Gastroesophageal sphincter (tissue), 4 donors: Measurements from ENCODE around the gene CYP17A1. TPM values are rescaled to one million over a fixed set of nuclear protein-coding genes. Genes with fewer than 3 reads are reported as not detected.

Source experiments
- ATAC-seq: fragments of 150-250 bp; one replicate; pipeline ENCODE4 v1.9.1; 2016; ENCODE audit warnings: mild to moderate bottlenecking, moderate library complexity
- H3K27ac ChIP-seq, 4 donors: fragments of 200-600 bp; sonication (generic) in 3 of 4; 1 replicate in 3 of 4; 2 replicates in 1 of 4; pipeline ENCODE4 v1.5.1; 2016 to 2019
- H3K27me3 ChIP-seq: fragments of 200-600 bp; sonication (generic); one replicate; pipeline ENCODE4 v1.5.1; 2019
- H3K36me3 ChIP-seq, 2 donors: fragments of 200-600 bp; sonication (generic); one replicate each; pipeline ENCODE4 v1.5.1; 2019; ENCODE audit warnings: control low read depth in 1 of 2
- H3K4me1 ChIP-seq, 3 donors: fragments of 200-600 bp; sonication (generic); 1 replicate in 2 of 3; 2 replicates in 1 of 3; pipeline ENCODE4 v1.5.1; 2016 to 2019; ENCODE audit warnings: control low read depth in 2 of 3
- H3K4me3 ChIP-seq, 2 donors: fragments of 200-600 bp; sonication (generic); one replicate each; pipeline ENCODE4 v1.5.1; 2019; ENCODE audit warnings: mild to moderate bottlenecking in 1 of 2, moderate library complexity in 1 of 2
- H3K9me3 ChIP-seq, 3 donors: fragments of 200-600 bp; sonication (generic); one replicate each; pipeline ENCODE4 v1.5.1; 2017 to 2019; ENCODE audit warnings: control low read depth in 2 of 3
- CTCF ChIP-seq, 4 experiments: fragments of 200-600 bp in 2 of 4; fragments of 450-650 bp in 2 of 4; sonication (generic) in 1 of 4; IDR thresholded peaks; one replicate each; pipeline ENCODE4 v1.5.1; 2017 to 2019; ENCODE audit warnings: antibody characterized with exemption in 4 of 4, mild to moderate bottlenecking in 2 of 4, moderate library complexity in 2 of 4
- EP300 ChIP-seq: sonication (generic); formaldehyde crosslinking; IDR thresholded peaks from one replicate; pipeline ENCODE4 v1.6.1; 2017; ENCODE audit warnings: antibody characterized with exemption, mild to moderate bottlenecking
- POLR2A ChIP-seq, 2 donors: fragments of 450-650 bp; IDR thresholded peaks; one replicate each; pipeline ENCODE4 v1.6.1; 2017; ENCODE audit warnings: antibody characterized with exemption in 2 of 2, mild to moderate bottlenecking in 2 of 2, moderate library complexity in 1 of 2
- POLR2AphosphoS5 ChIP-seq: sonication (generic); formaldehyde crosslinking; IDR thresholded peaks from one replicate; pipeline ENCODE4 v1.6.1; 2017; ENCODE audit warnings: antibody characterized with exemption
- WGBS, 2 donors: methylation state at CpG; one replicate each; pipeline ENCODE4 v1.1.5; 2018; ENCODE audit warnings: low coverage in 1 of 2; 5-methylcytosine and 5-hydroxymethylcytosine counted together
- total RNA-seq, 4 donors: library from RNA; depleted of rRNA; stranded (reverse); fragments of >200 nt; gene quantifications; one replicate each; pipeline ENCODE4 v1.1.0, GENCODE V29; 2016

CYP17A1 gene
- total RNA-seq, 4 donors from 2014 or later: not detected

GRCh38 chr10:102804382-102805055 lies 32.7 kb downstream of the CYP17A1 start:
- ATAC-seq: no peak
- Histone ChIP-seq H3K36me3 (peaks cover 0 to 22% of the 10 kb centered on the region in 2 donors), H3K4me3 (no peak overlapping the region), H3K27me3 (no peaks in the 10 kb centered on the region), H3K4me1 (peaks cover 25 to 73% (median 43%) of the 10 kb centered on the region in 3 donors), H3K27ac (peak overlapping the region in 2 of 4 donors; percentile 84 to 86), H3K9me3 (no peaks in the 10 kb centered on the region)
- no peak for TF ChIP-seq POLR2AphosphoS5
- TF ChIP-seq CTCF (IDR thresholded peaks at IDR 0.05): no peak
- no peak for TF ChIP-seq EP300
- TF ChIP-seq POLR2A (IDR thresholded peaks at IDR 0.05): no peak
- 49 to 81% methylated on average over 2 of the region's 2 CpGs for WGBS, 2 donors

- Histone ChIP-seq H3K4me1 (peaks cover 25 to 76% (median 45%) of the 10 kb centered on the region in 3 donors), H3K27me3 (no peaks in the 10 kb centered on the region), H3K27ac (peak overlapping the region; percentile 64 to 86 (median 85)), H3K36me3 (peaks cover 0 to 35% of the 10 kb centered on the region in 2 donors), H3K4me3 (no peak overlapping the region), H3K9me3 (no peaks in the 10 kb centered on the region)
- no peak for TF ChIP-seq CTCF (IDR thresholded peaks at IDR 0.05)
- TF ChIP-seq POLR2AphosphoS5: peak; percentile 72
- TF ChIP-seq POLR2A (IDR thresholded peaks at IDR 0.05): no peak
- TF ChIP-seq EP300: peak; percentile 38
- 16 to 34% methylated on average over 3 to 4 of the region's 6 CpGs for WGBS, 2 donors
- ATAC-seq: peak; percentile 83
Observed at GRCh38 chr10:102802920-102803534, 34.2 kb downstream of the CYP17A1 start.

GRCh38 chr10:102801978-102802377 lies 35.2 kb downstream of the CYP17A1 start:
- H3K4me1 ChIP-seq: peaks cover 28 to 83% (median 51%) of the 10 kb centered on the region in 3 donors
- H3K27me3 ChIP-seq: no peaks in the 10 kb centered on the region
- WGBS, 2 donors: 43 to 81% methylated on average over 3 of the region's 3 CpGs
- no peaks in the 10 kb centered on the region for H3K9me3 ChIP-seq
- TF ChIP-seq POLR2A (IDR thresholded peaks at IDR 0.05) (no peak), EP300 (no peak), CTCF (IDR thresholded peaks at IDR 0.05) (no peak), POLR2AphosphoS5 (no peak)
- peaks cover 0 to 38% of the 10 kb centered on the region in 2 donors for H3K36me3 ChIP-seq
- H3K27ac ChIP-seq: peak overlapping the region; percentile 64 to 86 (median 85)
- ATAC-seq: no peak
- H3K4me3 ChIP-seq: no peak overlapping the region

GRCh38 chr10:102801496-102801895 lies 35.7 kb downstream of the CYP17A1 start:
- no peaks in the 10 kb centered on the region for H3K27me3 ChIP-seq
- WGBS, 2 donors: 13 to 55% methylated on average over 1 to 2 of the region's 2 CpGs
- H3K9me3 ChIP-seq: no peaks in the 10 kb centered on the region
- TF ChIP-seq EP300 (no peak), POLR2AphosphoS5 (peak; percentile 50)
- peak overlapping the region; percentile 84 to 96 (median 86) for H3K27ac ChIP-seq
- H3K4me3 ChIP-seq: no peak overlapping the region
- ATAC-seq: no peak
- H3K36me3 ChIP-seq: peaks cover 0 to 36% of the 10 kb centered on the region in 2 donors
- peaks cover 33 to 84% (median 53%) of the 10 kb centered on the region in 3 donors for H3K4me1 ChIP-seq

GRCh38 chr10:102800611-102801335 lies 36.4 kb downstream of the CYP17A1 start:
- H3K36me3 ChIP-seq: peaks cover 0 to 31% of the 10 kb centered on the region in 2 donors
- no peak for ATAC-seq
- H3K27me3 ChIP-seq: no peaks in the 10 kb centered on the region
- peak overlapping the region; percentile 84 to 96 (median 86) for H3K27ac ChIP-seq
- 42 to 48% methylated on average over 7 to 9 of the region's 10 CpGs for whole genome bisulfite sequencing, 2 donors
- H3K4me1 ChIP-seq: peaks cover 39 to 84% (median 58%) of the 10 kb centered on the region in 3 donors
- no peak overlapping the region for H3K4me3 ChIP-seq
- TF ChIP-seq POLR2A (IDR thresholded peaks at IDR 0.05) (no peak), CTCF (IDR thresholded peaks at IDR 0.05) (no peak), EP300 (no peak), POLR2AphosphoS5 (no peak)
- H3K9me3 ChIP-seq: no peaks in the 10 kb centered on the region
